GM19438 (cell line): ENCODE measurements around the gene TBKBP1.

Experiments
- ATAC-seq: cut with Tn5 transposase; IDR thresholded peaks from one replicate; pipeline ENCODE4 v1.9.1; 2021; ENCODE audit warnings: low read depth; ENCODE audit not compliant: unreplicated experiment

Gene TBKBP1

GRCh38 chr17:47697906-47698711 is 4.1 kb downstream of the TBKBP1 start:
- ATAC-seq, result no peak

GRCh38 chr17:47698749-47699535 is 5.0 kb downstream of the TBKBP1 start:
- ATAC-seq, result no peak

GRCh38 chr17:47699536-47699840 is 5.5 kb downstream of the TBKBP1 start:
- no peak for ATAC-seq

GRCh38 chr17:47700471-47701449 is 6.8 kb downstream of the TBKBP1 start:
- no peak for ATAC-seq

- no peak for ATAC-seq
These were observed 7.6 kb downstream of the TBKBP1 start for GRCh38 chr17:47701608-47702007.

- no peak for ATAC-seq
These were observed 8.5 kb downstream of the TBKBP1 start for GRCh38 chr17:47702391-47702995.

- no peak for ATAC-seq
These were observed 9.2 kb downstream of the TBKBP1 start for GRCh38 chr17:47703191-47703591.

GRCh38 chr17:47703671-47704070 is 9.7 kb downstream of the TBKBP1 start:
- ATAC-seq, result no peak

- no peak for ATAC-seq
These were observed 10.2 kb downstream of the TBKBP1 start for GRCh38 chr17:47704116-47704515.

GRCh38 chr17:47704736-47705135 is 10.8 kb downstream of the TBKBP1 start:
- ATAC-seq, result no peak

- no peak for ATAC-seq
These were observed 11.9 kb downstream of the TBKBP1 start for GRCh38 chr17:47705536-47706530.

- ATAC-seq, result no peak
These were observed 13.3 kb downstream of the TBKBP1 start for GRCh38 chr17:47707056-47707804.

- no peak for ATAC-seq
These were observed 13.9 kb downstream of the TBKBP1 start for GRCh38 chr17:47707884-47708283.

GRCh38 chr17:47708312-47708863 is 14.4 kb downstream of the TBKBP1 start:
- no peak for ATAC-seq

- ATAC-seq, result no peak
These were observed 15.0 kb downstream of the TBKBP1 start for GRCh38 chr17:47708864-47709541.

GRCh38 chr17:47709594-47709993 is 15.6 kb downstream of the TBKBP1 start:
- ATAC-seq, result no peak

- no peak for ATAC-seq
These were observed 17.6 kb downstream of the TBKBP1 start for GRCh38 chr17:47711366-47712099.
